ENCODE measurements around the gene EYA2.

Gene EYA2

DNA sequence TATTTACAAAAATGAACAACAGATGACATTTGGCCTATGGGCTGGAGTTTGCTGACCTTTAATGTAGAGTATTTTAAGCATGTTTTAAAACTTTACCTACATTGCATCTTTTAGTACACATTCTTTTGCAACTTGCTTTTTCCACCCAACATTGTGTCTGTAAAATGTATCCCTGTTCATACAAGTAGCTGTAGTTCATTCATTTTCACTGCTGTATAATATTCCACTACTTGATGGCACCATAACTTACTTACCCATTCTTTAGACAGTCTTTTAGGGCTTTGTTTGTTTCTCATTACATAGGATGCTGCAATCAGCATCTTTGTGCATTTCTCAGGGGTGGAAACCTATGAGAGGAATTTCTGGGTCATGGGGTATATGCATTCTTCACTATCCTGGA, 115.1 kb downstream of the EYA2 start:
- no peak for DNase-seq

DNA sequence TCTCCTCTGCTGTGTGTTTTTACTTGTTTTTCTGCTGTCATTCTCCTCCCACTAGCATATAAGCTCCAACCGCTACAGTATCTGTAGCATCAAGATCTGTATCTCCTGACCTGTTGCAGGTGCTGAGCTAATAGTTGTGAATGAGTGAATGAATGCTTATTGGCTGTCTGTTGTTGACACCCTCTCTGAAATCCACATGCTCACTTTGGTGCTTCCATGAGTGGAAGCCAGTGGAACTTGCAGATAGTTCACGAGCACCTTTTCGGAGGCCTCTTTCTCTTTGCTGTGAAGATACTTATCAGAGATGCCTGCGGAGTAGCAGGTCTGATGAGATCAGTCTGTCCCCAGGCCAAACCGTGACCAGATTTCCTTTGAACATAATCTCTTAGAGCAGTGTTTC, 117.3 kb downstream of the EYA2 start:
- DNase-seq, result no peak

DNA sequence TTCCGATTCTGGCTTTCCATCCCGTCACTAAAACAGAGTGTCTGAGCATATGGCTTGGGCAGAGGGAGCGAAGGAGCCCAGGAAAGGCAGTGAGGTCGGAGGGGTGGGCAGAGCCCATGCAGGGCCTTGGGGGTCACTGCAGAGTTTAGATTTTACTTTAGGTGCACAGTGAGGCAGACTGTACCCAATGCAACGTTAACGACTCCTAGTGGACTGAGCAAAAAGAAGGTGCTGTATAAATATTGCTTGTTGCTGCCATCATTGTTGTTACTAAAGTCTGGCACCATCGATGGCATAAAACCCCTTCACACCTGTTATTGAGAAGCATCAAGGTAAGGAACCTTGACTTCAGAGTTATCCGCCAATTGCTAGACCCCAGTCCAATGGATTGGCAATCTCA, 119.0 kb downstream of the EYA2 start:
- no peak for DNase-seq

DNA sequence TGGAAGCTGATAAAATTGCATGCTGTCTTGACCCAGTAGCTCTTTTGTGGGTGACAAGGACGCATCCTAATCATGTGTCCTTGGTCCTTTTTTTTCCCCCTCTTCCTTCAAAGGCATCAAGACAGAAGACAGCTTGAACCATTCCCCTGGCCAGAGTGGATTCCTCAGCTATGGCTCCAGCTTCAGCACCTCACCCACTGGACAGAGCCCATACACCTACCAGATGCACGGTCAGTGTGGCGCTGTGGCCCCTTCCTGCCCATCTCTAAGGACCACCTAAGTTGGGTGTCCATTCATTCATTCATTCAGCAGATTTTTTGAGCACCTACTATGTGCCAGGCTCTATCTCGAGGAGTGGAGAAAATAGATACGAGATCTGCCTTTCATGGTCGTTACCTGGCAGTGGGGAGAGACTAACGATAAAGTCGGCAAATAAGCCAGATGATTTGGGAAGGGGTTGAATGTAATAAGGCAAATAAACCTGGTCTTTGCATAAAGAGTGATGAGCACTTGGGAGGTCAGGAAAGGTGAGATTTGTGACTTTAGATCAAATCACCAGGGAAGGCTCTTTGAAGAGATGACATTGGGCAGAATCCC, 121.5 kb downstream of the EYA2 start:
- DNase-seq, result no peak

DNA sequence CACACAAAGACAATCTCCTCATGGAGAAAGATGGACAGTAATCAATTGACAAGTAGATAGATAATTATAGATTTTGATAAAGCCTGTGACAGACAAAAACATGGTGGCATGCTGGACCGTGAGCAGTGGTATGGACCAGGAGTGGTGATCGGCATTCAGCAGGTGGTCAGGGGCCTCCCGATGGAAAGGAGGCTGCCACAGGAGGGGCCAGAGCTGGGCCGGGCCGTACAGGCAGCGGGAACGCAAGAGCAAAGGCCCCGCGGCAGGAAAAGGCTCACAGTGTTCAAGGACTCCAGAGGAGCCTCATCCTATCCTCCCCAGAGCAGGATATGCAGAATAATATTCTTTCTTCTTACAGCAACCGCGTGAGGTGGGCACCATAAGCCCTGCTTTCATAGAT, 123.7 kb downstream of the EYA2 start:
- DNase-seq, result no peak

DNA sequence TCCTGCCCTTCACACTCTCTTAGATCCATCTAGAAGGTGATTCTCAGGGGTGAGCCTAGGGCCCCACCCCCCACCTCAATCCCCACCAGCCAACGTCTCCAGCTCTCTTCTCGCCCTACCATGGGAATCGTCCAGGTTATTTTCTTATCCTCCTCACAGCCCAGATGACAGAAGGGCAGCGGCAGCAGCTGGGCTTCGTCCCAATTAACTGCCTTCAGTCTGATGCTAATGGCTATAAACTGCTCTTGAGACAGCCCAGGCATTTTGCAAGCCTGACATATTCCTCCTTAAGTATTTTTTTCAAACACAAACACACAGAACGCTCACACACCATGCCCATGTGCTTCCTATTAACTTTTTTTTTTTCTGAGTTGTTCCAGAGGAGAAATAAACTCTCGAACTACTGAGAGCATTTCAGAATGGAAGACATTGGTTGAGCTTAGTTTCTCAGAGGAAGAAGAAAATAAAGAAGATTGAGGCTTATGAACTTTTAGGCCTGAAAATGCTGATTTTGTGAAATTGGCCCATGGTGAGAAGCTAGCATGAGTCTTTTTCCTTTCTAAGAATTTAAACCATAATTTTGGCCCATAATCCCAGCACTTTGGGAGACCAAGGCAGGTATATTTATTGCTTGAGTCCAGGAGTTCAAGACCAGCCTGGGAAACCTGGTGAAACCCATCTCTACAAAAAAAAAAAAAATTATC, 124.6 kb downstream of the EYA2 start:
- DNase-seq, result no peak

DNA sequence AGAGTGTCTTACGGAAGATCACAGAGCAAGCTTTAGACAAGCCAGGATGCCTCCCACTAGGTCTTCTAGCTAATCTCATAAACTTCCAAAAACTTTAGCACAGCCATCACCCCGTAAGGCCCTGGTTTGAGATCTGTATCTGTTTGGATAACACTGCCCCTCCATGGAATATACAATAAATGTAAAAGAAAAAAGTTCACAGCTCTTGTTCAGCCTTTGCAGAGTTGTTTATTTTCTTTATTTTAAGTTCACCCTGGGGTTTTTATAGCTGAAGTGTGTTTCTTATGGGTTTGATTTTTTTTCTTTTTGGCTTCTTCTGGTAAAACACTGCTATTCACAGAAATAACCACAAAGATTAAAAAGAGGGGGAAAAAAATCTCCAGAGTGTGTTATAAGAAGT, 125.6 kb downstream of the EYA2 start:
- DNase-seq, result no peak

DNA sequence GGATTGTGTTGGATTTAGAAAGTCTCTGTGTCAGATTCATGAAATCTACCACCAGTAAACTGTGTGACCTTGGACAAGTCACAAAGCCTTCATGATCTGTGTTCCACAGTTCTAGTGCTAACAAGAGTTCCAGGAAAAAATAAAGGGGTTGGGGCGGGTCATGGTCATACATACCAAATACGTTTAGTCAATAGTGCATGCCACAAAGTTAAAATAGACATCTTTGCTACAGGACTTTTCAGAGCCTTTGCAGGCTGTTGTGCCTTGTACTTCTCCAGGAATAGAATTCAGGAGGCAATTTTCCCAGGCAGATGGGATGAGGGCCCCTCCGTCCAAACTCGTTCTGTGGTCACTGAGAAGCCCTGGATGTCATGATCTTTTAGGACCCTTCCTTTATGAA, 127.2 kb downstream of the EYA2 start:
- DNase-seq, result no peak

DNA sequence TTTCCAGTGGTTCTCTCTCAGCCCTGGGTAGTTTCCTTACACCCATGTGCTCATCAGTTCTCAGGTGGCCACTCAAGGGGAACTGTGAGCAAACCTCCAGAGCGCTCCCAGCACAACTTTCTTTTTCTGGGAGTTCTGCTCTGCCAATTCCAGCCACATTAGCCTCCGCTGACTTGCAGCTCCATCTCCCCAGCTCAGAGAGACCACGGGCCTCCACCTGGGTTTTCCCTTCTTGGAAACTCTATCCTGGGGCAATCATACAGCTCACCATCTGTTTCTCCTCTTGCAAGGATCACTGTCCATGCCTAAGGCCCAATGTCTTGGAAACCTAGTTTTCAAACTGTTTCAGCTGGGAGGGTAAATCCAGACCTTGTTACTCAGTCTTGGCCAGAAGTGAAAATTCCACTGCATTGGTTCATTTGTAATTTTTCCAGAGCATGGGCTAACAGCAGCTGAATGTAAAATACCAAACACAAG, 129.9 kb downstream of the EYA2 start:
- no peak for DNase-seq

DNA sequence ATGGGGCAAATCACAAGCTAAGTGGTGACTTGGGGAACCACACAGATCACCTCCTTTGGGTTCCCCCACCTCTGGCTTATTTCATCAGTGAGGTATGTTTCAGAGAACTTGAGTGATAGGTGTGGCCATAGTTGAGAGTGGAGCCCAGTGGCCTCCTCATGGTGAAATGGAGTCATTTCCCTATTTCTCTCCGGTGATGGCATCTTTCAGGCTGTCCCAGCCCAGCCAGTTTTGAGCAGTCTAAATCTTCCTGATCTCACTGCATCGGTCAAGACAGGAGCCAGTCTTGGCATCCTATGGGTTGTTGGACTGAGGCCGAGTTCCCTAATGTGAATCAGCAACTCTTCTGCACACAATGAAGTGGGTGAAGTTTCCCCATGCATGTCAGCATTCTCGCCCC, 132.4 kb downstream of the EYA2 start:
- DNase-seq, result no peak

DNA sequence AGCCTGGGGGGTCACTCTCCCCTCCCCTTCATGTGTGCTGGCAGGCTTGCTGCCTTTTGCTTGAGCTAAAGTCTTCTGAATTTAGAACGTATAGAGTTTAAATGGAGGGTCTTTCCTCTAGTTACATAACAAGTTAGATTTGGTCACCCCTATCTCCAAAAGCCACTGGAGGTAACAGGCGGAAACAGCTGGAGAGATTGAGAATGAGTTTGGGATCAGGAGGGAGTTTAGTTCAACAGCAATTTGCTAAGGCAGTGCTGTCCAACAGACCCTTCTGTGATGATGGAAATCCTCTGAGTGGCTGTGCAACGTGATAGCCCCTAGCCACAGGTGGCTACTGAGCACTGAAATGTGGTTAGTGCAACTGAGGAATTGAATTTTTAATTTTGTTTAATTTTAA, 132.8 kb downstream of the EYA2 start:
- DNase-seq, result no peak

DNA sequence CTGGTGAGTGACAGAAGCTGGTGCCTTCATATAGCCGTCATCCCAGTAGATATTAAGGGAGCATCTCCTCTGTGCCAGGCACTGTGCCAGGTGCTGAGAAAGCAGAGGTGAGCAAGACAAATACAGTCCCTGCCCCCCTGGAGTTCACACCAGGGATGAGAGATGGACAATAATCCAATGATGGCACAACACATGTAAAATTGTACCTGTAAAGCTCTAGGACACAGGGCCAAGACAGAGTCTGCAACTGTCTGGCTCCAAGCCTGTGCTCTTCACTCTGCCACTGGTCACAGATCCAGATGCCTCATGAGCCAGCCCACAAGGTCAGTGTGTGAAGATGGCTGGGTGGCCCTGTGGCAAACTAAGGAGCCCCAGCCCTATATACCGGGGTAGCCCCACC, 133.8 kb downstream of the EYA2 start:
- no peak for DNase-seq

DNA sequence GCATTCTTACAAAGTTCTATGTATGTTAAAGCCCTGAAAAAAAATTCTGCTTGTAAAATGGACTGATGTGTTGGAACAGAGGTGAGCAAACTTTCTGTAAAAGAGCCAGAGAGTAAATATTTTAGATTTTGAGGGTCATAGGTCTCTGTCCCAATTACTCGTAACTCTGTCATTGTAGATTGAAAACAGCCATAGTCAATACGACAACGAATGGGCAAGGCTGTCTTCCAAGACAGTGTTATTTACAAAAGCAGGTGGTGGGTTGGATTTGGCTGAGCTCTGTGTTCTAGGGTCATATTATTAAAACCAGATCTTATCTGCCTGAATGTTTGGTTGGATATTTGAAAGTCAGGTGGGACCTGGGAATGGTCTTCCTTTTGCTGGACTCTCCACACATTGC, 135.2 kb downstream of the EYA2 start:
- DNase-seq, result no peak

DNA sequence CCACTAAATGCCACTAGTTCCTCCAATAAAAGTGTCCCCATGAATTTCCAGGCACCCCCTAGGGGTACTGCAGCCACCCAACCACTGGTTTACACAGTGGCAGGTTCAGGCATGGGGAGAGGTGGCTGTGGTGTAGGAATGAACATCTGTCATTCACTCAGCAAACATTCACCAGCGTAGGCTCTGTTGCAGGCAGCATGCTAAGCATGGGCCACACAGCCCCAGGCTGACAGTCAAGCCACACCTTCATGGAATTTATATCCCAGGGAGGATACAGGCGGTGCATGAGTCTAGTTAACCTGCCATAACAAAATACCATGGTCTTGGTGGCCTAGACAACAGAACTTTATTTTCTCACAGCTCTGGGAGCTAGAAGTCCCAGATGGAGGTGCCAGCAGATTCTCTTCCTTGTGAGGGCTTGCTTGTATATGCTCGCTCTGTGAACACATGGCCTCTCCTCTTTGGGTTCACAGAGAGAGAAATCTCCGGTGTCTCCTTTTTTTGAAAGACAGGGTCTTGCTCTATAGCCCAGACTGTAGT, 135.7 kb downstream of the EYA2 start:
- DNase-seq, result no peak

DNA sequence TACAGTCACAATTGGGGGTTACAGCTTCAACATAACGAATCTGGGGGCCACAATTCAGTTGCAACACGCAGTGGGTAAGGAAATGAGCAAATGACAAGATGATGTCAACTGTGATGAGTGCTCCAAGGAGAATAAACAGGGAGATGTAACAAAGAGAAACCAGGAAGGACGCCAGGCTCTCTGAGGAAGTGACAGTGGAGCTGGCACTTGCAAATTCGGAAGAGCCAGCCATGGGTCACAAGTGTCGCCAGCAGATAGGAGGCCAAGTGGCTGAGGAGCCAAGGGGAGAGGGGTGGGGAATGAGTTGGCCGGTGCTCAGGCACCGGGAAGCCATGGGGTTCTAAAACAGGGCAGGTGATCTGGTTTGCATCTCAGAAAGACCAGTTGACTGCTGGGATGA, 136.4 kb downstream of the EYA2 start:
- no peak for DNase-seq

DNA sequence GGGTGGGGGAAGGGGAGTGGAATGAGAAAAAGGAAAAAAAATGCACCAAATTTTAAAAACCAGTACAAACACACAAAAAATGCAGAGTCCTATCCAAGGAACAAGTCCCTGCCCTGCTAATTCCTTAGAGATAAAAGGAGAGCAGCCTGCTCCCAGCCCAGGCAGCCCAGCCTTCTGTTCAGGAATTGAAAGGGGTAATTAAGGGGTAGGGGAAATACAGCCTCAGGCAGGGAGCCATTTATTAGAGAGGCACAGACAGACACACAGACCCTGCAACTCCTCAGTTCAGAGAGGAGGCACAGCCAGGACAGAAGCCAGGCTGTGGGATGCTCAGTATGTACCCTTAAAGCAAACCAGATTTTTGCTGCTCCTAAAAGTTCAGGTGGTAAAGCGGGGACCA, 137.2 kb downstream of the EYA2 start:
- DNase-seq, result no peak

DNA sequence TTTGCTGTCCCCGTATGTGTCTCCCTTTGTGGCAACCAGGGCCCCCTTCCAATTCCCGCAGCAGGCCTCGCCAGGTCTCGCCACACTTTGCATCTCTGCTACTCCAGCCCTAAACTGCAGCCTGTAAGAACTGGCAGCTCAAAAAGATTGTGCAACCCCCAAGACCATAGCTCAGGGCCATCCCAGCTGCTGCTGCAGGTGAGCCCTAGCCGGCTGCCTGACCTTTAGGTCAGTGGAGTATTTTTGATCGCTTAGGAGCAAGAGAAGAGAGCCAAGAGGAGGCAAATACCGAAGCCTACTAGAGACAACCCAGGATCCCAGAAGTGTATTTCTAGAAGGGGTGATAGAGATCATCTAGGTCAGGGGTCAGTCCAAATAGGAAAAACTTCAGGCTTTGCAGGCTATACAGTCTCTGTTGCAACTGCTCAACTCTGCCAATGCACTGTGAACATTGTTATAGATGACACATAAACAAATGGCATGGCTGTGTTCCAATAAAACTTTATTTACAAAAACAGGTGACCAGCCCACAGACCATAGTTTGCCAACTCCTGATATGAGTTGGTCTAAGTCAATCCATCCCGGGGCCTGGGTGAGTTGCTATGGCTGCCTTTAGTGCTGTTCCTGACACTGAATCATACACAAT, 138.4 kb downstream of the EYA2 start:
- no peak for DNase-seq

DNA sequence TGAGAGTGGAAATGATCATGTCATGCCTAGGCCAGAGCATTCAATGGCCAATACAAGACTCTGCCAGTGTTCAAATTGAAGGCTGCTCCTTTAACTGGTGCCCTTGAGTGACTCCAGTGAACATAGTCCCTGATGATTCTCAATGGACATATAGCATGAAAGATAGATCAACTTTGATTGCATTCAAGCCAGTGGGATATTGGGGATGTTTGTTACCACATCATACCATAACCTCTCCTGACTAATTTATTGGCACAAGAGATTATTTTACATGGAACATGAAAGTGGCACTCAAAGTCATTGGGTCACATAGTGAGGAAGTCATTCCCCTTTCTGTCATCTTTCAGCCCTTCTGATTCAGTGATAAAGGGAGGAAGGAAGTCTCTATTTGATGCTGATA, 139.0 kb downstream of the EYA2 start:
- DNase-seq, result no peak

DNA sequence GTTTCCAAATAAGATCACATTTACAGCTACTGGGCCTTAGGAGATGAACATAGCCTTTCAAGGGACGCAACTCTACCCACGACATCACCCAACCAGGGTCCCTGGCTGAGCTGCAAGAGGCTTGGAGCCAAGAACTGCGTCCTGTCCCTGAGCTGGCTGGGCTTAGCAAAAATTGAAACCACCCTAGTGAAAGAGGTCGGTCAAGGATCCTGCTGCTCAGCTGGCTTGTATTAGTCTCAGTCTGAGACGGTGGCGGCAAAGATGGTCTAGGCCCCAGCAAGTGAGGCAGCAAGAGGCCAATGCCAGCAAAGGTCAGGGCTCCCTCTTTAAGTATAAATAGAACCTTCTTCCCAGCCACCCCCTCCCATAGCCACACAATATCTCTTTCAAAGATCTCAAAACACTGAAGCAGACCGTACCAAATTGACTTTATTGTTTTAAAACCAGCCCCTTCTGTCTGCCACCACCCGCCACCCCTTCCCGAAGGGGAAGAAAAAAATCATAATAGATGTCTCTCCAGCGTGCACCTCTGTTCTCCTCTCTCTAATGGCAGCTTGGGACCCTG, 140.5 kb downstream of the EYA2 start:
- no peak for DNase-seq

DNA sequence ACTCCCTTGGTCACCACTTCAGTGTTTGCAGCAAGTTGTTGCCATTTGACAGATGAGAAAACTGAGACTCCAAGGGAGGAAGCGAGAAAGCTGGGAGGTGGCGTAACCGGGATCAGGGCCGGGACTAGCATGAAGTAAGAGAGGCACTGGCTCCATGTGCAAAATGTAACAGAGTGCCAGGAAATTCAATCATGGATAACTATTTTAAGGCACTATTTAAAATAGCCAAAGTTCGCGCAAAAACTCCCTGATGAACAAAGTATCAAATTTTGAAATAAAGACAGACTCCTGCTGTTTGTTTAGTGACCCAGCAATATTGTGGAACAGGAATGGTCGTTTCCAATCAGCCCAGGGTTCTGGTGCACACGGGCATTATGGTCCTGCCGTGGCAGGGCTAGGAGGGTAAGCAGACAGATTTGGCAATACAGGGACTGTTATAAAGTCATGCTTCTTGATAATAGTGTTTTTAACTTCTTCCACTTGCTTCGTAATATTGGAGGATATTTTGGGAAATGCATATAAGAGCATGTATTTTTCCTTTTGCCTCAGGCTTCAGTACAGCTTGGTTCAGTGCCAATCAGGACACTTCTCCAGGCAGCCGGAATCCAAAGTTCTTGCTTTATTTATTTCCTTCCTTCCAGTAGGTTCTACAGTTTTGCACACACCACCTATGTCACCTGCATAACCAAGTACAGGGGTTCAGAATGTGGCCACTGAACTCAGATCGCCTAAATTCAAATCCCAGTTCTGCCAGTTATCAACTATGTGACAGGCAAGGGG, 141.6 kb downstream of the EYA2 start:
- no peak for DNase-seq

DNA sequence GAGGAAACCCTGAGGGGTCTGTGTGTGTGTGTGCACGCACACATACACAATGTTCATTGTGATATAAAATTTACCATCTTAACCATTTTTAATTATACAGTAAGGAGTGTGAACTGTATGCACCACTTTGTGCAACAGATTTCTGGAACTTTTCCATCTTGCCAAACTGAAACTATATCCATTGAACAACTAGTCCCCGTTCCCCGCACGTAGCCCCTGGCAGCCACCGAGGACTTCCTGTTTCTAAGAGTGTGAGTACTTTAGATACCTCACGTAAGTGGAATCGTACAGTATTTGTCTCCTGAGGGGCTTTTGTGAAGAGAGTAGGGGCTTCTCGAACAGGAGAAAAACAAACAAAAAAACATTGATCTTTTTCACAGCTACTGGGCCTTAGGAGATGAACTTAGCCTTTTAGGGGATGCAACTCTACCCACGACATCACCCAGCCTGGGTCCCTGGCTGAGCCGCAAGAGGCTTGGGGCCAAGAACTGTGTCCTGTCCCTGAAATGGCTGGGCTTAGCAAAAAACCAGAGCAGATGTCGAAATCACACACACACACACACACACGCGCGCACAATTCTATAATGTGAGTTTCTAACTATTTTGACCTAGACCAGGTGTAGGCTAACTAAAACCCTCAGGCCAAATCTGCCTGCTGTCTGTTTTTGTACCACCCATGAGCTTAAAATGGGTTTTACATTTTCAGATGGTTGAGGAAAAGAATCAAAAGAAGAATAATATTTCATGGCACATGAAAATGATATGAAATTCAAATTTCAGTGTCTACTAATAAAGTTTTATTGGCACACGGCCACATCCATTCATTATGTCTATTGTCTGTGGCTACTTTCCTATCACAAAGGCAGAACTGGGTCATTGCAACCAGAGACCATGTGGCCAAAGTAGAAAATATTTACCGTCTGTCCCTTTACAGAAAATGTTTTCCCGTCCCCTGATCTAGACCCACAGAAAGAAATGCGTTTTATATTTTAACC, 144.2 kb downstream of the EYA2 start:
- DNase-seq, result no peak

Measured in activated T-cell treated with anti-CD3 and anti-CD28 coated beads, Interleukin-2, amount 50 U/mL, for 48 hours (primary cell).